MM.1S (cell line): ENCODE data around the gene PRG3.

ENCODE experiments used
- CTCF ChIP-seq: fragments of 300-600 bp; sonication (generic); IDR thresholded peaks from 2 replicates; pipeline ENCODE4 v1.5.1; 2016; ENCODE audit warnings: antibody characterized with exemption, low read length, mixed read lengths
- EZH2 ChIP-seq: fragments of 300-600 bp; sonication (generic); optimal IDR thresholded peaks from 2 replicates; pipeline ENCODE3; 2017; ENCODE audit warnings: low read depth, mild to moderate bottlenecking, antibody characterized with exemption, low read length, mixed read lengths
- EZH2phosphoT487 ChIP-seq: fragments of 300-600 bp; sonication (generic); IDR thresholded peaks from 2 replicates; pipeline ENCODE4 v1.6.1; 2018; ENCODE audit warnings: antibody characterized with exemption, low read length

- TF ChIP-seq CTCF = no peak
- no peak for TF ChIP-seq EZH2
- TF ChIP-seq EZH2phosphoT487 = no peak
Measured at GRCh38 chr11:57424137-57424791, 43.3 kb upstream of the PRG3 start.
